HepG2 (cell line): Measurements from ENCODE around the gene WDR81. TPM values are rescaled to one million over a fixed set of nuclear protein-coding genes. Genes with fewer than 3 reads are reported as not detected.

Experiments used
- ATAC-seq: fragments of 200-7000 bp; cut with Tn5 transposase; 3 replicates; pipeline ENCODE4 v1.9.1; 2020; ENCODE audit warnings: mild to moderate bottlenecking, moderate library complexity
- BruUV-seq: library from RNA; stranded (reverse); fragments of 400-500 nt; replicated peaks from 2 replicates; lab custom pipeline; 2021; lab: Mats Ljungman, UMichigan
- CTCF ChIA-PET: fragments of 300-600 bp; formaldehyde crosslinking; extraction: SDS; loops from one replicate; lab custom pipeline; 2021; ENCODE audit warnings: low total read pairs, inconsistent platforms, low intra/inter-chr PET ratio; lab: Yijun Ruan, JAX
- POLR2A ChIA-PET: fragments of 350-600 bp; sonication (Branson Sonifier 250); formaldehyde crosslinking; loops from one replicate; lab custom pipeline; 2020; ENCODE audit warnings: antibody characterized with exemption, inconsistent platforms; lab: Yijun Ruan, JAX
- DNase-seq: peaks from one replicate; pipeline ENCODE4 v3.0.0-alpha.2; 2015; ENCODE audit warnings: low spot score
- FAIRE-seq: peaks from 3 replicates; lab custom pipeline; 2011; peaks lifted over from hg19 to GRCh38; lab: Jason Lieb, UNC
- H2AFZ ChIP-seq: one replicate; pipeline ENCODE4 v1.6.1; 2011; ENCODE audit warnings: low read length, inconsistent platforms
- H3K27ac ChIP-seq: fragments of 300-600 bp; 3 replicates; pipeline ENCODE4 v1.8.0; 2011; ENCODE audit warnings: mixed run types, mild to moderate bottlenecking, mixed read lengths, low read length, inconsistent platforms; ENCODE audit not compliant: insufficient read depth; ENCODE audit errors: extremely low read length
- H3K27me3 ChIP-seq, 2 experiments: fragments of 200-600 bp in 1 of 2; 2 replicates in 1 of 2; 3 replicates in 1 of 2; pipeline versions ENCODE4 v1.6.0 to v1.8.0; 2011; ENCODE audit warnings: low read length in 2 of 2, mild to moderate bottlenecking in 2 of 2, moderate library complexity in 2 of 2, inconsistent platforms in 1 of 2; ENCODE audit not compliant: insufficient read depth in 2 of 2, control insufficient read depth in 1 of 2
- H3K36me3 ChIP-seq, 2 experiments: fragments of 200-600 bp in 1 of 2; replicated peaks in 1 of 2; 2 replicates in 1 of 2; 3 replicates in 1 of 2; pipeline versions ENCODE4 v1.5.1 to v1.8.0; 2011; ENCODE audit warnings: low read length in 2 of 2, inconsistent platforms in 1 of 2; ENCODE audit not compliant: insufficient read depth in 2 of 2, control insufficient read depth in 1 of 2
- H3K4me1 ChIP-seq: 2 replicates; pipeline ENCODE4 v1.5.1; 2012; ENCODE audit warnings: low read length, inconsistent platforms; ENCODE audit not compliant: insufficient read depth
- H3K4me2 ChIP-seq: 2 replicates; pipeline ENCODE4 v1.6.0; 2011; ENCODE audit warnings: low read depth, low read length, inconsistent platforms
- H3K4me3 ChIP-seq, 3 experiments: fragments of 200-600 bp in 1 of 3; sonication (generic), shearing (Covaris generic) in 1 of 3; replicated peaks in 1 of 3; 2 replicates each; pipeline ENCODE4 v1.5.1; 2011 to 2016; ENCODE audit warnings: low read length in 3 of 3, inconsistent platforms in 2 of 3, low read depth in 2 of 3, mild to moderate bottlenecking in 2 of 3, control low read depth in 1 of 3, mixed read lengths in 1 of 3; ENCODE audit not compliant: insufficient read depth in 1 of 3
- H3K79me2 ChIP-seq: one replicate; pipeline ENCODE4 v1.6.1; 2011; ENCODE audit warnings: low read length, inconsistent platforms; ENCODE audit not compliant: insufficient read depth
- H3K9ac ChIP-seq: 2 replicates; pipeline ENCODE4 v1.6.0; 2011; ENCODE audit warnings: mild to moderate bottlenecking, low read depth, low read length, inconsistent platforms; ENCODE audit not compliant: insufficient read depth
- H3K9me3 ChIP-seq: 2 replicates; pipeline ENCODE4 v1.5.1; 2012; ENCODE audit warnings: mild to moderate bottlenecking, low read length
- H4K20me1 ChIP-seq: 2 replicates; pipeline ENCODE4 v1.6.0; 2011; ENCODE audit warnings: inconsistent platforms, mild to moderate bottlenecking, low read length, moderate library complexity; ENCODE audit not compliant: insufficient read depth
- AGO2 ChIP-seq: fragments of 200-400 bp; formaldehyde crosslinking; optimal IDR thresholded peaks from 2 replicates; pipeline ENCODE3; 2017; ENCODE audit warnings: mild to moderate bottlenecking, low read depth, low read length, moderate library complexity
- RBFOX2 ChIP-seq: fragments of 200-400 bp; formaldehyde crosslinking; IDR thresholded peaks from 2 replicates; pipeline ENCODE4 v1.6.1; 2017; ENCODE audit warnings: low read depth, mild to moderate bottlenecking, low read length
- ZNF501 ChIP-seq: sonication (generic); formaldehyde crosslinking; IDR thresholded peaks from 2 replicates; pipeline ENCODE4 v1.5.1; 2020; ENCODE audit warnings: mild to moderate bottlenecking, moderate library complexity, missing genetic modification reagents
- ZXDC ChIP-seq: sonication (generic); formaldehyde crosslinking; IDR thresholded peaks from 2 replicates; pipeline ENCODE4 v1.5.0; 2020; ENCODE audit warnings: mild to moderate bottlenecking, missing genetic modification reagents
- WGBS: methylation state at CpG from one replicate; pipeline ENCODE4 v1.1.6; 2017; ENCODE audit warnings: low lambda C conversion rate; 5-methylcytosine and 5-hydroxymethylcytosine counted together
- in situ Hi-C: cut with HindIII; loops from 2 replicates; pipeline ENCODE4 v1.10.0; 2017; ENCODE audit warnings: low pct_unique_long_range_greater_than_20kb; ENCODE audit not compliant: extremely low pct_ligation_motif_present
- intact Hi-C: fragments of 100-400 bp; cut with micrococcal nuclease; formaldehyde crosslinking; loops from one replicate; pipeline ENCODE4 v1.10.0; 2022; ENCODE audit not compliant: unreplicated experiment
- polyA plus RNA-seq, 8 experiments: library from polyadenylated mRNA; depleted of rRNA in 3 of 8; stranded (reverse) in 7 of 8; unstranded in 1 of 8; fragments of >200 nt; fragmentation: Illumina TruSeq in 4 of 8; extraction: Trizol in 4 of 8; gene quantifications; 2 replicates each; pipeline versions ENCODE4 v1.2.1 to v1.2.3, GENCODE V29; 2011 to 2016; ENCODE audit warnings: low read depth in 4 of 8, missing spikeins in 1 of 8, mixed read lengths in 1 of 8; ENCODE audit not compliant: insufficient read depth in 1 of 8
- total RNA-seq, 5 experiments: library from RNA; depleted of rRNA; stranded (reverse); fragments of >200 nt; fragmentation: Illumina TruSeq; extraction: Trizol; gene quantifications; 2 replicates each; pipeline ENCODE4 v1.2.3, GENCODE V29; 2016; ENCODE audit warnings: low read depth in 1 of 5

Gene WDR81
- total and polyA plus RNA-seq, 2 of the 13 experiments (the other 11 are each of a cell fraction or from before 2014, with no cell fraction given) = 9.1 to 16.7 TPM

DNA sequence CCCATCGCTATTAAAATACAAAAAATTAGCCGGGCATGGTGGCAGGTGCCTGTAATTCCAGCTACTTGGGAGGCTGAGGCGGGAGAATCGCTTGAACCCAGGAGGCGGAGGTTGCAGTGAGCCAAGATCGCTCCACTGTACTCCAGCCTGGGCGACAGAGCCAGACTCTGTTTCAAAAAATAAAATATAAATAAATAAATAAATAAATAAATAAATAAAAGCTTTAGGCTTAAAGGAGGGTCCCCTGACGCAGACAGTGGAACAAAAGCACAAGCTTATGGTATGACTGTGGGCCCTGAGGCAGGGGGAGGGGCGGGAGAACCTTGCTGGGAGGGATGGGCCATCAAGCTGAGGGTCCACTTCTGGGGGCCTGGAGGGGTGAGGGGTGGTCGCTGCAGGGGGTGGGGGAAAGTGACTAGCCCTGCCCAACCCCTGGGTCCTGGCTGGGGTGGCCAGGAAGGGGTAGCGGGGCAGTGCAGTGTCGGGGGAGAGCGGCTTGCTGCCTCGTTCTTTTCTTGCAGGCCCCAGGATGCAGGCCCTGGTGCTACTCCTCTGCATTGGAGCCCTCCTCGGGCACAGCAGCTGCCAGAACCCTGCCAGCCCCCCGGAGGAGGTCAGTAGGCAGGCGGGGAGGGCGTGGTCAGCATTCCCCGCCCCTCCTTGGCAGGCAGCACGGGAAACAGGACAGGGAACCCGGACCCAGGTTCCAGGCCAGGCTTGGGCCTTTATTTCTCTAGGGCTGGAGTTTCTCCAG is 42.1 kb downstream of the WDR81 start:
- no peak overlapping the region for H3K4me2 ChIP-seq
- in situ Hi-C loops (loop anchor here (5.0 kb wide), 1 partner anchor 49 kb away; no protein-coding TSS in a partner anchor), intact Hi-C loops (no loop called here)
- no peak overlapping the region for H2AFZ ChIP-seq
- H3K27ac ChIP-seq = no peak overlapping the region
- no peak overlapping the region for H3K4me3 ChIP-seq
- H3K79me2 ChIP-seq = peaks cover 32% of the 10 kb centered on the region
- TF ChIP-seq AGO2 (peak; percentile 94), ZXDC (CRISPR knock-in tag) (0 out of 2 replicates have a peak, but pooled peaks have one; percentile 29), RBFOX2 (peak; percentile 79), ZNF501 (CRISPR knock-in tag) (no peak)
- POLR2A ChIA-PET = interaction anchor here (1.1 to 13.7 kb wide), 5 partner anchors 8 to 51 kb away, joined by 4 to 480 read pairs (median 110); partner anchors contain the start of gene WDR81
- WGBS = 90% methylated on average over 14 of the region's 21 CpGs
- H3K27me3 ChIP-seq = no peaks in the 10 kb centered on the region
- no peak for ATAC-seq
- no TSS peak for BruUV-seq
- H4K20me1 ChIP-seq = no peaks in the 10 kb centered on the region
- H3K9me3 ChIP-seq = no peaks in the 10 kb centered on the region
- H3K9ac ChIP-seq = no peak overlapping the region
- CTCF ChIA-PET = no interaction called here
- peaks cover 12 to 26% of the 10 kb centered on the region in 2 experiments for H3K36me3 ChIP-seq
- H3K4me1 ChIP-seq = peaks cover 71% of the 10 kb centered on the region
- DNase-seq = no peak
- no peak for FAIRE-seq
